ENCODE measurements around the gene INSC. TPM values are rescaled to one million over a fixed set of nuclear protein-coding genes. Genes with fewer than 3 reads are reported as not detected.

The INSC gene
- total RNA-seq, 2 donors from 2014 or later: 1.0 TPM; not detected in 1

DNA sequence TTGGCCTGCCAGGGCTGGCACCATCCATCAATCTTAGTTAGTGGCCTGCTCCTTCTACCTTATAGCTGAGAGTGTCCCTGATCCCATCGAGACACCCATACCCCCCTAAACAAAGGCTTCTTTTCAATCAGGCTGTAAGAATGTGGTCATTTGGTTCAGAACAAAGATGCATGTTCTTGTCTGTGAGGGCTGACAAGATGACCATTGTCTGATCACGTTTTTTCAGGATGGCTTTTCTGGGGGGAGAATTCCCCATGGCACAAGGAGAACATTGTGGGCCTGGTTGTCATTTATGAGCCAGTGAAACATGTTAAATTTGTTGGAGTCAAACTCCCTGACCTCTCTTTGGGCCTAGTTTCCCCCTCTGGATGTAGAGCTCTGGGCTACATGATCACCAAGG lies 160.4 kb downstream of the INSC start:
- no peaks in the 10 kb centered on the region for H3K4me1 ChIP-seq
- no peak overlapping the region for H3K27ac ChIP-seq
- H3K4me3 ChIP-seq: no peak overlapping the region
- TF ChIP-seq, protein P1, sequence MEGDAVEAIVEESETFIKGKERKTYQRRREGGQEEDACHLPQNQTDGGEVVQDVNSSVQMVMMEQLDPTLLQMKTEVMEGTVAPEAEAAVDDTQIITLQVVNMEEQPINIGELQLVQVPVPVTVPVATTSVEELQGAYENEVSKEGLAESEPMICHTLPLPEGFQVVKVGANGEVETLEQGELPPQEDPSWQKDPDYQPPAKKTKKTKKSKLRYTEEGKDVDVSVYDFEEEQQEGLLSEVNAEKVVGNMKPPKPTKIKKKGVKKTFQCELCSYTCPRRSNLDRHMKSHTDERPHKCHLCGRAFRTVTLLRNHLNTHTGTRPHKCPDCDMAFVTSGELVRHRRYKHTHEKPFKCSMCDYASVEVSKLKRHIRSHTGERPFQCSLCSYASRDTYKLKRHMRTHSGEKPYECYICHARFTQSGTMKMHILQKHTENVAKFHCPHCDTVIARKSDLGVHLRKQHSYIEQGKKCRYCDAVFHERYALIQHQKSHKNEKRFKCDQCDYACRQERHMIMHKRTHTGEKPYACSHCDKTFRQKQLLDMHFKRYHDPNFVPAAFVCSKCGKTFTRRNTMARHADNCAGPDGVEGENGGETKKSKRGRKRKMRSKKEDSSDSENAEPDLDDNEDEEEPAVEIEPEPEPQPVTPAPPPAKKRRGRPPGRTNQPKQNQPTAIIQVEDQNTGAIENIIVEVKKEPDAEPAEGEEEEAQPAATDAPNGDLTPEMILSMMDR (IDR thresholded peaks at IDR 0.05): no peak
- H3K27me3 ChIP-seq: no peaks in the 10 kb centered on the region
- H3K9me3 ChIP-seq: no peaks in the 10 kb centered on the region
- H3K36me3 ChIP-seq: no peaks in the 10 kb centered on the region
- DNase-seq (ENCODE audit: low spot score): no peak

DNA sequence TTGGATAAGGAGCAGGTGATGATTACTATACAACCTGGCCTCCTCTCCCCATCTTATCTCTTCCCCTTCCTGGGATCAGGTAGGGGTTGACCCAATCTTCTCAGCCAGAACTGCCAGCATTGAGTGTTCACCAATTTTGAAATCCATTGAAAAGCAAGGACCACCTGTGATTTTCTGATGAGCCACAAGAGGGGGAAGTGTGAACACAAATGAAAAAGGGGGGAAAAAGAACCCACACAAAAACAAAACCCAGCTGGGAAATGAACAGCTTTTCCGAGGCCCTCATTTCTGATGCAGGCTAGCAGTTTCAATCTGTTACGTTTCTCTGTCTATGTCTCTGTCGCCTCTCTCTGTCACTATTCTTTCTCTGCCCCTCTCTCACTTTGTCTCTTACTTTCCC lies 161.9 kb downstream of the INSC start:
- H3K9me3 ChIP-seq: no peaks in the 10 kb centered on the region
- no peak for DNase-seq (ENCODE audit: low spot score)
- no peaks in the 10 kb centered on the region for H3K27me3 ChIP-seq
- TF ChIP-seq, protein P1 (IDR thresholded peaks at IDR 0.05): peak in 1 of 2 donors; percentile 54
- H3K4me1 ChIP-seq: no peaks in the 10 kb centered on the region
- no peak overlapping the region for H3K4me3 ChIP-seq
- no peaks in the 10 kb centered on the region for H3K36me3 ChIP-seq
- no peak overlapping the region for H3K27ac ChIP-seq

DNA sequence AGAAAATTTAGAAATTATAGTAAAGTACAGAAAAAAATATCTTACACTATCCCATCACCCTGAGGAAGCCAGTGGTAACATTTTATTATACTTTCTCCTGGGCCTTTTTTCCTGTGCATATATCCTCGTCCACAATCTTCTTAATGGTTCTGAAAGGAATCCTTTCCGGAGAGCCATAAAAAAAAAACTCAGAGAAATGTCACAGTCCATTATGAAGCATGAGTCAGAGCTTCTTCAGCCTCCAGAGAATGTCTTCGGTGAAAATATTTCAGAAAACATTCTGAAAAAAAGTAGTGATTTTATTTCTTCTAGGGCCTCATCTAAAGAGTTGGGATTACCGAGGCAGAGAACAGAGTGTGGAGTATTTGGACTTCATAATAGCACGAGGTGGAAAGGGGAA lies 163.4 kb downstream of the INSC start:
- Histone ChIP-seq H3K27me3 (no peaks in the 10 kb centered on the region), H3K36me3 (no peaks in the 10 kb centered on the region), H3K9me3 (no peaks in the 10 kb centered on the region), H3K27ac (no peak overlapping the region), H3K4me3 (no peak overlapping the region), H3K4me1 (no peaks in the 10 kb centered on the region)
- TF ChIP-seq, protein P1 (IDR thresholded peaks at IDR 0.05): no peak
- no peak for DNase-seq (ENCODE audit: low spot score)

DNA sequence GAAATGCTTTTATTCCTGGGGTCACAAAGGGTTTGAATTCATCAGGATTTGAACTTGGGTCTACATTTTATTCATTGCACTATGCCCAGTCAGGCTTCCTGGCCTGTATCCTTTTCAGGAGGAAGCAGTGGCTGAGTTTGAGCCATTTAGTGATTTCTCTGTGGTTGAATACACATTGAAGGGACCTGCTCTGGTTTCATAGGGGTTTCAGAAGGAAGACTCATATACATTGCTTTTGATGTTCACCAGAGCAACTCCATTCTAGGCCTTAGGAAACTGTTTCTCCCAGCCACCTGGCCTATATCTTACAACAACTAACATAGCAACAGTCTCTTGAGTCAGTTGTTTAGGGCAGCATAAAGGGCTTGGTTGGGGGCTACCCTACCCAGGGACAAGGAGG lies 165.7 kb downstream of the INSC start:
- H3K27ac ChIP-seq: no peak overlapping the region
- H3K36me3 ChIP-seq: no peaks in the 10 kb centered on the region
- no peaks in the 10 kb centered on the region for H3K9me3 ChIP-seq
- no peak overlapping the region for H3K4me3 ChIP-seq
- no peak for DNase-seq (ENCODE audit: low spot score)
- no peaks in the 10 kb centered on the region for H3K27me3 ChIP-seq
- H3K4me1 ChIP-seq: no peaks in the 10 kb centered on the region
- TF ChIP-seq, protein P1 (IDR thresholded peaks at IDR 0.05): no peak

DNA sequence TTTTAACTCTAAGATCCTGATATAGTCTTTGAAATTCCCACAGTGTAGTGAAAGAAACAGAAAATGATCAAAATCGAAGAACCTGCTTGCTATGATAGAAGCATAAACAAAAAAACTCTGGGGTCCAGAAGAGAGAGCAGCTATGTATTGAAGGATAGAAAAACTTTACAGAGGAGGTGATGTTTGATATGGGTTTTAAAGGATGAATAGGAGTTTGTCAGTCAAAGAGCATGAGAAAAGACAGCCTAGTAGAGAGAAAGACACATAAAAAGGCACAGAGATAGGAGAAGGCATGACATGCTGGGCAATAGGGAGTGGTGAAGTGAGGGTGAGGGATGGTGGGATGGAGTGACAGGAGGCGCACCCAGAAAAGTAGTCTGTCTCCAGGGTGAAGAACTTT lies 168.0 kb downstream of the INSC start:
- Histone ChIP-seq H3K9me3 (no peaks in the 10 kb centered on the region), H3K27ac (no peak overlapping the region), H3K36me3 (no peaks in the 10 kb centered on the region), H3K27me3 (no peaks in the 10 kb centered on the region), H3K4me1 (no peaks in the 10 kb centered on the region), H3K4me3 (no peak overlapping the region)
- no peak for DNase-seq (ENCODE audit: low spot score)
- TF ChIP-seq, protein P1 (IDR thresholded peaks at IDR 0.05): no peak

DNA sequence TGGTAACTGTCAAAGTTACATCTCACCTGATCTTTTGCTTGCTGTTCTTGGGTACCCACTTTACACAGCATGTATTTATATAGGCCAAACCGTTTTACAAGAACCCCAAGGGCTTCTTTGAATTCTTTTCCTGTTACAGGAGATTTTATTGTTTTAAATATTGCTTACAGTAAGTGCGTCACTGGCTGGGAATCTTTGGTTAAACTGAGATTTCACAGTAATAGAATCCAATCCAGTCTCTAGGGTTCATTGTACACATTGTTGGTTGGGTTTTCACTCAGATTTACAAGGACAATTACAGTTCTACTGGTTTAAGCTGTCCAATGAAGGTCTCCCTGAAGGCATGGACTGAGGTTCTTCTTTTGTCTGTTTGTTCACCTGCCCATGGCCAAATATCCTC lies 171.7 kb downstream of the INSC start:
- Histone ChIP-seq H3K36me3 (no peaks in the 10 kb centered on the region), H3K4me1 (no peaks in the 10 kb centered on the region), H3K27me3 (no peaks in the 10 kb centered on the region), H3K4me3 (no peak overlapping the region), H3K9me3 (no peaks in the 10 kb centered on the region), H3K27ac (no peak overlapping the region)
- DNase-seq (ENCODE audit: low spot score): no peak
- TF ChIP-seq, protein P1 (IDR thresholded peaks at IDR 0.05): no peak

Data from right atrium auricular region (tissue), 2 donors.